Loucy (cell line): ENCODE measurements around the gene FMN2.

ENCODE experiments used
- CTCF ChIP-seq: fragments of 200-600 bp; sonication (generic); conservative IDR thresholded peaks from 2 replicates; pipeline ENCODE4 v1.5.1; 2014; ENCODE audit warnings: mild to moderate bottlenecking, antibody characterized with exemption, low read length
- EZH2phosphoT487 ChIP-seq: fragments of 200-600 bp; IDR thresholded peaks from 2 replicates; pipeline ENCODE4 v1.6.1; 2018; ENCODE audit warnings: antibody characterized with exemption, mild to moderate bottlenecking, moderate library complexity, borderline replicate concordance

GRCh38 chr1:240164742-240165141 lies 73.1 kb downstream of the FMN2 start:
- no peak for TF ChIP-seq CTCF
- no peak for TF ChIP-seq EZH2phosphoT487
